ENCODE data around the gene GOSR1.
"Not testable (repeated sequence)": the region's sequence is repeated elsewhere in the genome, so short reads cannot be mapped to it uniquely, and the experiment has no call there.

The GOSR1 gene

DNA sequence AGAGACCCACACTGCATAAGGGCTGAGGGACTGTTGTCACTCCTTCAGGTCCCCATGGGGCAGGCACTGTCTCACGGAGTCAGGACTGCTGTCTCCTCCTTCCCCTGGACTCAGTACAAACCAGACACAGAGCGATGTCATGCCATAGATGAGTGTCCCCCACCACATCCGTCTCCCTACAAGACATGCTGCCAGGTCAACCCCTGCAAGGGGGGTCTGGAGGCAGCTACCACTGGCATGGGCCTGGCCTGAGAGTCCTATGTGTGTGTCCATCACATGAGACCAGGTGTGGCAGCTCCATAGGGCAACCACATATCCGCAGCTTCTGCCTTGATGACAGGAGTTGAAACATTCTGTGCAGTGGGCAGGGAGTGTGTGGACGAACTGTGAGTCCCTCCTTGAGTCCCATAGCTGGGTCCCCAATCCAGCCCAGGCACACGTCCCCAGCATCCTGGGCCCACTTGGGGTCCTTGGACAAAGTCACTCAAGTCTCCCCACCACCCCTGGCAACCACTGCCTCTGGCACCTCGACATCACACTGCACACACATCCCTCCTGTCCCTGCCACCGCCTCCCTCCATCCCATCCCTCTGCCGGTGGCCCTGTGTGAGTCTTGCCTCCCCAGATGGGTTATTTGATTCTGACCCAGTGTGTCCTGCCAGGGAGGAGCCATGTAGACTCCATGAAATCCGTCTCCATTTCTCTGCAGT, 89.5 kb downstream of the GOSR1 start:
- not testable (repeated sequence) for H3K9me3 ChIP-seq (ENCODE audit: insufficient read depth, low read depth, low read length); H3K36me3 ChIP-seq (ENCODE audit: insufficient read depth, low read depth, low read length); H3K4me3 ChIP-seq (ENCODE audit: low read length); H3K4me1 ChIP-seq (ENCODE audit: insufficient read depth, low read length); H3K27me3 ChIP-seq (ENCODE audit: insufficient read depth, low read length); H3K27ac ChIP-seq (ENCODE audit: low read length); H3K9ac ChIP-seq (ENCODE audit: low read depth, low read length)

DNA sequence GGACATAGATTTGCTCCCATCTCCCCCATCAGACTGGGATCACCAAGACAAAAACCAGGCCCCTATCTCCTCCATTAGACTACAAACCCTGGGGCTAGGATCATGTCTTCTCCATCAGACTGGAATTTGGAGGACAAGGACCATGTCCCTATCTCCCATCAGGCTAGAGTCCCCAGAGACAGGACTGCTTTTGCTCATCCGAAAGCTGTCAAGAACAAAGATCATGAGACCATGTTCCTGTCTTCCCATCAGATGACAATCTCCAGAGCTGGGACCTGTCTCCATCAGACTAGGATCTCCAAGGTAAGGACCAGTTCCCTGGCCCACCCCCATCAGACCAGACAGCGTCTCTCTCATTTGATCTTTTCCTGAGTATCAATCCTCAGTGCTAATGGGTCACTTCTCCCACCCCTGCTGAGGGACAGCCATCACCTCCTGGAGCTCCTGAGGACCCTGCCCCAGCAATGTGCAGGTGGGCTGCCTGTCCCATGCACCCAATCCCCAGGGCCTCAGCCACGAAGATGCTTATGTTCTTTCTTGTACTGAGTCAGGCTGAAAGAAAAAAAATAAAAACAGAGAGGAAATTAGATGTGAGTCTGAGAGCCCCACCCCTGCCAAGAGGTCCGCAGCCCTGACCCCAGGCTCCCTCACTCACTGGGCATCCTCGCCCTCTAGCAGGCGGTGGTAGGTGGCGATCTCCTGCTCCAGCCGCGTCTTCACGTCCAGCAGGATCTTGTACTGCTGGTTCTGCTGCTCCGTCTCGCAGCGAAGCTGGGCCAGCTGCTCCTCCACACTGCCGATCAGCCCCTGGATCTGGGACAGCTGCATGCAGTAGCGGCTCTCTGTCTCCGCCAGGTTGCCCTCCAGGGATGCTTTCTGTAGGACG, 90.3 kb downstream of the GOSR1 start:
- H3K9ac ChIP-seq (ENCODE audit: low read depth, low read length): no peak overlapping the region
- no peaks in the 10 kb centered on the region; the same call in 1 of the 2 replicates for H3K4me1 ChIP-seq (ENCODE audit: insufficient read depth, low read length)
- no peaks in the 10 kb centered on the region for H3K9me3 ChIP-seq (ENCODE audit: insufficient read depth, low read depth, low read length)
- no peak overlapping the region for H3K27ac ChIP-seq (ENCODE audit: low read length)
- no peaks in the 10 kb centered on the region for H3K36me3 ChIP-seq (ENCODE audit: insufficient read depth, low read depth, low read length)
- H3K27me3 ChIP-seq (ENCODE audit: insufficient read depth, low read length): no peaks in the 10 kb centered on the region
- no peak overlapping the region for H3K4me3 ChIP-seq (ENCODE audit: low read length)

DNA sequence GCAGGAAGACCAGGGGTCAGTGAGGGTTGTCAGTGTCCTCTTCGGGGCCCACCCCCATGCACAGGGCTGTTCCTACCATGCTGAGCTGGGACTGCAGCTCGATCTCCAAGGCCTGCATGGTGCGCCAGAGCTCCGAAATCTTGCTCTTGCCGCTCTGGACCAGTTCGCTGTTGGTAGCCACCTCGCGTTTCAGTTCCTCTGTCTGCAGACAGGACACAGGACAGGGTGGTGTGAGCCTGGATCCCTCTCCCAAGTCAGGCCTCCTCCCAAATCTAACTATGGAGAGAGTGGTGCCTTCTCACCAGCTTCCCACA, 90.9 kb downstream of the GOSR1 start:
- Histone ChIP-seq H3K27me3 (ENCODE audit: insufficient read depth, low read length) (no peaks in the 10 kb centered on the region), H3K9me3 (ENCODE audit: insufficient read depth, low read depth, low read length) (no peaks in the 10 kb centered on the region), H3K27ac (ENCODE audit: low read length) (no peak overlapping the region), H3K4me1 (ENCODE audit: insufficient read depth, low read length) (no peaks in the 10 kb centered on the region; the same call in 1 of the 2 replicates), H3K4me3 (ENCODE audit: low read length) (no peak overlapping the region), H3K36me3 (ENCODE audit: insufficient read depth, low read depth, low read length) (no peaks in the 10 kb centered on the region), H3K9ac (ENCODE audit: low read depth, low read length) (no peak overlapping the region)

DNA sequence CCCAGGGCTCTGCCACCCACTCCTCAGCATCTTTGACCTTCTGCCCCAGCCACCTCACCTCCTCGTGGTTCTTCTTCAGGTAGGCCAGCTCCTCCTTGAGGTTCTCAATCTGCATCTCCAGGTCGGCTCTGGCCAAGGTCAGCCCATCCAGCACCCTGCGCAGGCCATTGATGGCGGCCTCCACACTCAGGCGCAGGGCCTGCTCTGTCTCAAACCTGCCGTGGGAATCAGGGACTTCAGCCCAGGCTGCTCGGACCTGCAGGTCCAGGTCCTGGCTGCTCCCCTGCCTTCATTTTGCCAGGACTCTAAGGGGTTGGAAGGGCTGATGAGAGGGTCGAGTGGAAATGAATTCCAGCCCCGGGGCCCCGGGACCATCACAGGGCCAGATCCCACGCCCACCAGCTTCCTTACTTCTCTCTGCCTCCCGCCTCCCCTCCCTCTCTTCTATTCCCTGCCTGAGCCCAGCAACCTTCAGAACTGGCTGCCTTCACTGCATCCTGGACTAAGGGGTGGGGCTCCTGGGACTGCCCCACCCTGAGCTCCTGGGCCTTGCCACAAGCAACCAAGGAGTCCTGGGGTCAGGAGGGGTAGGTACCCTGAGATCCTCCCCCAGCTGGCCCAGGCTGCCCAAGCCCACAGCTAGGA, 92.4 kb downstream of the GOSR1 start:
- not testable (repeated sequence) for H3K4me3 ChIP-seq (ENCODE audit: low read length); H3K9ac ChIP-seq (ENCODE audit: low read depth, low read length); H3K27me3 ChIP-seq (ENCODE audit: insufficient read depth, low read length); H3K9me3 ChIP-seq (ENCODE audit: insufficient read depth, low read depth, low read length); H3K36me3 ChIP-seq (ENCODE audit: insufficient read depth, low read depth, low read length); H3K27ac ChIP-seq (ENCODE audit: low read length); H3K4me1 ChIP-seq (ENCODE audit: insufficient read depth, low read length)

DNA sequence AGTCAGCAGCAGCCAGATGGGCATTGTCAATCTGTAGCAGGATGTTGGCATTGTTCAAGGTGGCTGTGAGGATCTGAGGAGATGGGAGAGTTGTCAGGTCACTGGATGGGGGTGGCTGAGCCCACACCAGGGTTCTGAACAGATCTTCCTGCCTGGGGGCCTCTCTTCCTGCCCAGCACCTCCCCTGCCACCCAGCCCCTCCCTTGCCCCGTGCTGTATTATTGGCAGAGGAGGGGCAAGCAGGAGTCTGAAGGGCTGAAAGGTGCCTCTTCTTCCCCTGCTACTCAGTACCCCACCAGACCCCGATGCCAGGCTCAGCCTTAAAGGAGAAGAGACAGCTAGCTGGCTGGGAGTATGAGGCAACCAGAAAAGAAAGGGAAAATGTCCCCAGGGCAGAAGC, 93.0 kb downstream of the GOSR1 start:
- Histone ChIP-seq H3K36me3 (ENCODE audit: insufficient read depth, low read depth, low read length) (no peaks in the 10 kb centered on the region), H3K27me3 (ENCODE audit: insufficient read depth, low read length) (no peaks in the 10 kb centered on the region), H3K27ac (ENCODE audit: low read length) (no peak overlapping the region), H3K9ac (ENCODE audit: low read depth, low read length) (no peak overlapping the region), H3K4me3 (ENCODE audit: low read length) (no peak overlapping the region), H3K9me3 (ENCODE audit: insufficient read depth, low read depth, low read length) (no peaks in the 10 kb centered on the region), H3K4me1 (ENCODE audit: insufficient read depth, low read length) (no peaks in the 10 kb centered on the region; the same call in 1 of the 2 replicates)

- no peaks in the 10 kb centered on the region for H3K9me3 ChIP-seq (ENCODE audit: insufficient read depth, low read depth, low read length)
- no peaks in the 10 kb centered on the region for H3K27me3 ChIP-seq (ENCODE audit: insufficient read depth, low read length)
- H3K27ac ChIP-seq (ENCODE audit: low read length): no peak overlapping the region
- H3K36me3 ChIP-seq (ENCODE audit: insufficient read depth, low read depth, low read length): no peaks in the 10 kb centered on the region
- no peaks in the 10 kb centered on the region; the same call in 1 of the 2 replicates for H3K4me1 ChIP-seq (ENCODE audit: insufficient read depth, low read length)
- no peak overlapping the region for H3K4me3 ChIP-seq (ENCODE audit: low read length)
- H3K9ac ChIP-seq (ENCODE audit: low read depth, low read length): no peak overlapping the region
Measured at GRCh38 chr17:30570596-30571265, 93.5 kb downstream of the GOSR1 start.

GRCh38 chr17:30571404-30571803, 94.2 kb downstream of the GOSR1 start:
- not testable (repeated sequence) for H3K4me3 ChIP-seq (ENCODE audit: low read length); H3K27ac ChIP-seq (ENCODE audit: low read length); H3K9me3 ChIP-seq (ENCODE audit: insufficient read depth, low read depth, low read length); H3K27me3 ChIP-seq (ENCODE audit: insufficient read depth, low read length); H3K9ac ChIP-seq (ENCODE audit: low read depth, low read length); H3K4me1 ChIP-seq (ENCODE audit: insufficient read depth, low read length); H3K36me3 ChIP-seq (ENCODE audit: insufficient read depth, low read depth, low read length)

GRCh38 chr17:30571921-30572320, 94.7 kb downstream of the GOSR1 start:
- H3K27me3 ChIP-seq (ENCODE audit: insufficient read depth, low read length): no peaks in the 10 kb centered on the region
- H3K4me1 ChIP-seq (ENCODE audit: insufficient read depth, low read length): no peaks in the 10 kb centered on the region
- H3K9me3 ChIP-seq (ENCODE audit: insufficient read depth, low read depth, low read length): no peaks in the 10 kb centered on the region
- H3K27ac ChIP-seq (ENCODE audit: low read length): no peak overlapping the region
- H3K4me3 ChIP-seq (ENCODE audit: low read length): no peak overlapping the region
- H3K36me3 ChIP-seq (ENCODE audit: insufficient read depth, low read depth, low read length): no peaks in the 10 kb centered on the region
- no peak overlapping the region for H3K9ac ChIP-seq (ENCODE audit: low read depth, low read length)

- H3K9me3 ChIP-seq (ENCODE audit: insufficient read depth, low read depth, low read length); H3K4me1 ChIP-seq (ENCODE audit: insufficient read depth, low read length); H3K27ac ChIP-seq (ENCODE audit: low read length); H3K36me3 ChIP-seq (ENCODE audit: insufficient read depth, low read depth, low read length); H3K27me3 ChIP-seq (ENCODE audit: insufficient read depth, low read length); H3K4me3 ChIP-seq (ENCODE audit: low read length); H3K9ac ChIP-seq (ENCODE audit: low read depth, low read length): not testable (repeated sequence)
Measured at GRCh38 chr17:30572651-30573554, 95.7 kb downstream of the GOSR1 start.

DNA sequence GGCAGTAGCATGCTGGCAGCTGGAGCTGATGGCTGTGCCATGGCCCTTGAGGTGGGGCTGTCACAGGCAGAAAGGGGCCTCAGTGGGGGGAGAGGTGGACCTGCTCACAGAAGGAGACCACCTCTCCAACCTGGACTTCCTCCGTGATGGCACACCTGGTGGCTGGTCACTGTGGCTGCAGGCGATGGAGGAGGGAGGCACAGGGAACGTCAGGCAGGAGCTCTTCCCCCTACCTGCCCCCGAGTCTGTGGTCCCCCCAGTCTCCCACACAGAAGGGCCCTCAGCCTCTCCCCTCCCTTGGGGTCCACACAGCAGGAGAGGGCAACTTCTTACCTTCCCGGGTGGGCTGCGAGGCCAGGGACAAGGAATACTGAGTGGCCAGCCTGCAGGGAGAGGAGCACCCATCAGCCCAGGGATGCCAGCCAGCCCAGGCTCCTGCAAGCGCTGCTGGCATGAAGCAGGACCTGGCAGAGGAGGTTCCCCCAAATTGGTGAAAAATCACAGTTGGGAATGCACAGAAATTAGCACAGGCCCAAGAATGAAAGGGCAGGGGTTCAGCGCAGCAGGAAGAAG, 96.5 kb downstream of the GOSR1 start:
- no peaks in the 10 kb centered on the region for H3K27me3 ChIP-seq (ENCODE audit: insufficient read depth, low read length)
- H3K36me3 ChIP-seq (ENCODE audit: insufficient read depth, low read depth, low read length): no peaks in the 10 kb centered on the region
- H3K9me3 ChIP-seq (ENCODE audit: insufficient read depth, low read depth, low read length): no peaks in the 10 kb centered on the region
- H3K4me3 ChIP-seq (ENCODE audit: low read length): no peak overlapping the region
- H3K9ac ChIP-seq (ENCODE audit: low read depth, low read length): no peak overlapping the region
- H3K27ac ChIP-seq (ENCODE audit: low read length): no peak overlapping the region
- H3K4me1 ChIP-seq (ENCODE audit: insufficient read depth, low read length): no peaks in the 10 kb centered on the region

- H3K9me3 ChIP-seq (ENCODE audit: insufficient read depth, low read depth, low read length); H3K36me3 ChIP-seq (ENCODE audit: insufficient read depth, low read depth, low read length); H3K9ac ChIP-seq (ENCODE audit: low read depth, low read length); H3K27ac ChIP-seq (ENCODE audit: low read length); H3K4me3 ChIP-seq (ENCODE audit: low read length); H3K4me1 ChIP-seq (ENCODE audit: insufficient read depth, low read length); H3K27me3 ChIP-seq (ENCODE audit: insufficient read depth, low read length): not testable (repeated sequence)
Measured at GRCh38 chr17:30574309-30574708, 97.1 kb downstream of the GOSR1 start.
